SKM-1 (cell line): ENCODE data around the gene CCDC170.

Source experiments
- DNase-seq: peaks from one replicate; lab custom pipeline; 2025; ENCODE audit not compliant: unreplicated experiment; lab: John Stamatoyannopoulos, UW

Gene CCDC170

GRCh38 chr6:151616091-151616513, 122.3 kb downstream of the CCDC170 start:
- no peak for DNase-seq

GRCh38 chr6:151616600-151616999, 122.8 kb downstream of the CCDC170 start:
- no peak for DNase-seq

- DNase-seq: no peak
Observed at GRCh38 chr6:151617539-151617938, 123.7 kb downstream of the CCDC170 start.

GRCh38 chr6:151618717-151619116, 124.9 kb downstream of the CCDC170 start:
- no peak for DNase-seq

GRCh38 chr6:151620179-151620578, 126.4 kb downstream of the CCDC170 start:
- DNase-seq: no peak

GRCh38 chr6:151624071-151624470, 130.3 kb downstream of the CCDC170 start:
- DNase-seq: no peak

GRCh38 chr6:151624481-151624880, 130.7 kb downstream of the CCDC170 start:
- DNase-seq: no peak

GRCh38 chr6:151624900-151625536, 131.2 kb downstream of the CCDC170 start:
- DNase-seq: no peak

- DNase-seq: no peak
Observed at GRCh38 chr6:151627689-151628444, 134.1 kb downstream of the CCDC170 start.

- no peak for DNase-seq
Observed at GRCh38 chr6:151629791-151630190, 136.0 kb downstream of the CCDC170 start.

- no peak for DNase-seq
Observed at GRCh38 chr6:151630387-151630786, 136.6 kb downstream of the CCDC170 start.

GRCh38 chr6:151630991-151631655, 137.3 kb downstream of the CCDC170 start:
- DNase-seq: no peak

- no peak for DNase-seq
Observed at GRCh38 chr6:151632415-151632987, 138.7 kb downstream of the CCDC170 start.

GRCh38 chr6:151633526-151634335, 139.9 kb downstream of the CCDC170 start:
- DNase-seq: no peak

- no peak for DNase-seq
Observed at GRCh38 chr6:151634336-151634720, 140.5 kb downstream of the CCDC170 start.

GRCh38 chr6:151635741-151636140, 141.9 kb downstream of the CCDC170 start:
- no peak for DNase-seq

GRCh38 chr6:151637814-151638213, 144.0 kb downstream of the CCDC170 start:
- no peak for DNase-seq

- DNase-seq: no peak
Observed at GRCh38 chr6:151639750-151640149, 145.9 kb downstream of the CCDC170 start.

GRCh38 chr6:151641028-151641427, 147.2 kb downstream of the CCDC170 start:
- no peak for DNase-seq

- DNase-seq: no peak
Observed at GRCh38 chr6:151647976-151648639, 154.3 kb downstream of the CCDC170 start.
